ENCODE measurements around the gene FAM89B.
A peak's percentile ranks its signal among the peaks of the same experiment; 100 is the strongest.

Gene FAM89B

DNA sequence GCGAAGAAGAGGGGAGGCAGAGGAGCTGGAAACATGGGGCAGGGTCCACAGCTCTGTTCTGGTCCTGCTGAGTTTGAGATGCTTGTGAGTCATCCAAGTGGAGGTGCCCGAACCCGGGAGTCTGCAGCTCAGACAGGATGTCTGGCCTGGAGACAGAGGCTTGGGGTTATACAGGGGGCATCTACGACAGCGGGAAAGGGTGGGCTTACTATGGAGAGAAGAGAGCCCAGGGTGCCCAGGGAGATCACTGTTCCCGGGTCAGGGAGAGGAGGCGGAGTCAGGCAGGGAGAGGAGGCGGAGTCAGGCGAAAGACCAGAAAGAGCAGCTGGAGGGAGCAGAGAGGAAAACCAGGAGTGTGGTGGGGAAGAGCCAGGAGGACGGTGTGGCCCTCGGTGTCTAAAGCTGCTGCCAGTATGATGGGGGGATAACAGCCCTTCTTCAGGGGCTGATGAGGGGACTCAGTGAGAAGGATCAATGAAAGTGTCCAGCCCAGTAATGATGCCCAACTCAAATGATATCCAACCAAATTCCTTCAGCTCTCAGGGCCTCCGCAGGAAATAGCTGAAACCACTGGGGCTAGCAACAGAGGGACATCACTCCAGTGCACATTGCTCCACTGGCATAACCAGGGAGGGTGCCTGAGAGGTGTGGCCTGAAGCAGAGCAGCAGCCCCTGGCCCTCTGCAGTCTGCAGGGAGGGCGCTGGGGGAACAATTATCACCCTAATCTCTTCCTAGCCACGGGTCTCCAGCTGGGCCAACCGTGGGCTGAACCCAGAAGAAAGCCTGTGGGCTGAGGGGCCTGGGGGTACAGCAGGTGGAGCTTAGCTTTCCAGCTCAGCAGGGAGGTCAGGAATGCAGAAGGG lies 11.6 kb upstream of the FAM89B start:
- H2BK120ac ChIP-seq (ENCODE audit: insufficient read depth, low read length, poor library complexity): no peak overlapping the region
- DNase-seq: peak in 1 of 2 donors; percentile 28

GRCh38 chr11:65562020-65562419 lies 10.3 kb upstream of the FAM89B start:
- no peaks in the 10 kb centered on the region for H3K27me3 ChIP-seq (ENCODE audit: insufficient read depth, low read length)
- no peak overlapping the region for H3K18ac ChIP-seq (ENCODE audit: low read length)
- H3K14ac ChIP-seq (ENCODE audit: low read length): no peak overlapping the region
- H3K23ac ChIP-seq (ENCODE audit: low read length): no peak overlapping the region
- no peak overlapping the region for H3K4ac ChIP-seq (ENCODE audit: low read depth, low read length)
- peaks cover 6% of the 10 kb centered on the region for H3K79me2 ChIP-seq (ENCODE audit: control insufficient read depth, insufficient read depth, low read length, poor library complexity)
- no peak overlapping the region for H2AK5ac ChIP-seq (ENCODE audit: low read length)
- H2BK12ac ChIP-seq (ENCODE audit: low read length): no peak overlapping the region
- no peak overlapping the region for H3K9ac ChIP-seq (ENCODE audit: low read length)
- no peak overlapping the region for H4K12ac ChIP-seq (ENCODE audit: low read depth, low read length)
- no peak overlapping the region for H2AFZ ChIP-seq (ENCODE audit: insufficient read depth, low read length, poor library complexity)
- DNase-seq: no peak
- peaks cover 24 to 33% of the 10 kb centered on the region in 2 experiments for H3K4me1 ChIP-seq (ENCODE audit: control insufficient read depth in 1 of 2, insufficient read depth in 2 of 2, low read length in 2 of 2)
- H3K27ac ChIP-seq (ENCODE audit: low read depth, low read length): no peak overlapping the region
- no peak overlapping the region for H3K4me2 ChIP-seq (ENCODE audit: low read length)
- no peak overlapping the region for H4K8ac ChIP-seq (ENCODE audit: low read depth, low read length)
- WGBS (ENCODE audit: extremely low coverage, insufficient coverage, insufficient read length): no CpG with 5 or more reads among the region's 7 CpGs
- no peaks in the 10 kb centered on the region for H3K9me3 ChIP-seq (ENCODE audit: insufficient read depth, low read depth, low read length)
- H3K36me3 ChIP-seq (ENCODE audit: control insufficient read depth in 1 of 2, insufficient read depth in 2 of 2, low read length in 2 of 2): no peaks in the 10 kb centered on the region
- no peak overlapping the region for H4K91ac ChIP-seq (ENCODE audit: low read depth, low read length)
- H2BK120ac ChIP-seq (ENCODE audit: insufficient read depth, low read length, poor library complexity): no peak overlapping the region
- peaks cover 27% of the 10 kb centered on the region for H3K79me1 ChIP-seq (ENCODE audit: low read length)
- no peak overlapping the region for H2BK5ac ChIP-seq (ENCODE audit: low read depth, low read length, poor library complexity)
- H3K4me3 ChIP-seq (ENCODE audit: low read depth, low read length): no peak overlapping the region

More for the DNA sequence above, 11.6 kb upstream of the FAM89B start:
- Histone ChIP-seq H3K9me3 (ENCODE audit: insufficient read depth, low read depth, low read length) (no peaks in the 10 kb centered on the region), H4K91ac (ENCODE audit: low read depth, low read length) (peak overlapping the region; percentile 61), H3K79me1 (ENCODE audit: low read length) (peaks cover 27% of the 10 kb centered on the region), H4K12ac (ENCODE audit: low read depth, low read length) (no peak overlapping the region), H4K8ac (ENCODE audit: low read depth, low read length) (peak overlapping the region; percentile 1), H3K4ac (ENCODE audit: low read depth, low read length) (no peak overlapping the region), H3K9ac (ENCODE audit: low read length) (no peak overlapping the region), H2BK12ac (ENCODE audit: low read length) (peak overlapping the region; percentile 47), H3K14ac (ENCODE audit: low read length) (no peak overlapping the region), H3K4me2 (ENCODE audit: low read length) (peak overlapping the region; percentile 3), H3K23ac (ENCODE audit: low read length) (no peak overlapping the region), H3K36me3 (ENCODE audit: control insufficient read depth in 1 of 2, insufficient read depth in 2 of 2, low read length in 2 of 2) (no peaks in the 10 kb centered on the region), H3K27ac (ENCODE audit: low read depth, low read length) (peak overlapping the region; percentile 52), H2AK5ac (ENCODE audit: low read length) (peak overlapping the region; percentile 71), H2BK5ac (ENCODE audit: low read depth, low read length, poor library complexity) (no peak overlapping the region), H3K18ac (ENCODE audit: low read length) (peak overlapping the region; percentile 46), H2AFZ (ENCODE audit: insufficient read depth, low read length, poor library complexity) (no peak overlapping the region), H3K4me1 (ENCODE audit: control insufficient read depth in 1 of 2, insufficient read depth in 2 of 2, low read length in 2 of 2) (peaks cover 25 to 38% of the 10 kb centered on the region in 2 experiments), H3K4me3 (ENCODE audit: low read depth, low read length) (no peak overlapping the region), H3K79me2 (ENCODE audit: control insufficient read depth, insufficient read depth, low read length, poor library complexity) (peaks cover 6% of the 10 kb centered on the region), H3K27me3 (ENCODE audit: insufficient read depth, low read length) (no peaks in the 10 kb centered on the region)
- WGBS (ENCODE audit: extremely low coverage, insufficient coverage, insufficient read length): no CpG with 5 or more reads among the region's 15 CpGs

DNA sequence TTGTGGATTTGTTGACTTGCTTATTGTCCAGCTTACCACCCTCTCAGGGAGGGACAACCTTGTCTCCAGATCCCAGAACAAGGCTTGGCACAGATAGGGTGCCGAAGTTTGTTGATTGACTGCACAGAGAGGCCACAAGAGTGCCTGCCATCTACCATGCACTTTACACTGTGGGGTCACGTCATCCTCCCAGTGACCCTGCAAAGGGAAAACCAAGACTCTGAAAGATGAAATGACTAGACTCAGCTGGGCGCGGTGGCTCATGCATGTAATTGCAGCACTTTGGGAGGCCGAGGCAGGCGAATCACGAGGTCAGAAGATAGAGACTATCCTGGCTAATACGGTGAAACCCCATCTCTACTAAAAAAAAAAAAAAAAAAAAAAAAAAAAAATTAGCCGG lies 9.6 kb upstream of the FAM89B start:
- H3K4ac ChIP-seq (ENCODE audit: low read depth, low read length): no peak overlapping the region

GRCh38 chr11:65563601-65564000 lies 8.7 kb upstream of the FAM89B start:
- Histone ChIP-seq H2AFZ (ENCODE audit: insufficient read depth, low read length, poor library complexity) (no peak overlapping the region), H4K12ac (ENCODE audit: low read depth, low read length) (no peak overlapping the region), H2BK120ac (ENCODE audit: insufficient read depth, low read length, poor library complexity) (no peak overlapping the region), H2AK5ac (ENCODE audit: low read length) (no peak overlapping the region), H3K4me1 (ENCODE audit: control insufficient read depth in 1 of 2, insufficient read depth in 2 of 2, low read length in 2 of 2) (peaks cover 17 to 26% of the 10 kb centered on the region in 2 experiments), H3K23ac (ENCODE audit: low read length) (no peak overlapping the region), H3K9ac (ENCODE audit: low read length) (no peak overlapping the region), H3K79me2 (ENCODE audit: control insufficient read depth, insufficient read depth, low read length, poor library complexity) (peaks cover 2% of the 10 kb centered on the region), H3K14ac (ENCODE audit: low read length) (no peak overlapping the region), H4K8ac (ENCODE audit: low read depth, low read length) (no peak overlapping the region), H3K27ac (ENCODE audit: low read depth, low read length) (no peak overlapping the region), H3K36me3 (ENCODE audit: control insufficient read depth in 1 of 2, insufficient read depth in 2 of 2, low read length in 2 of 2) (no peaks in the 10 kb centered on the region), H2BK5ac (ENCODE audit: low read depth, low read length, poor library complexity) (no peak overlapping the region), H3K18ac (ENCODE audit: low read length) (no peak overlapping the region), H4K91ac (ENCODE audit: low read depth, low read length) (no peak overlapping the region), H3K9me3 (ENCODE audit: insufficient read depth, low read depth, low read length) (no peaks in the 10 kb centered on the region), H3K4me3 (ENCODE audit: low read depth, low read length) (no peak overlapping the region), H3K4ac (ENCODE audit: low read depth, low read length) (no peak overlapping the region), H3K27me3 (ENCODE audit: insufficient read depth, low read length) (no peaks in the 10 kb centered on the region), H3K4me2 (ENCODE audit: low read length) (no peak overlapping the region), H2BK12ac (ENCODE audit: low read length) (no peak overlapping the region), H3K79me1 (ENCODE audit: low read length) (peaks cover 18% of the 10 kb centered on the region)
- no CpG with 5 or more reads among the region's 4 CpGs for WGBS (ENCODE audit: extremely low coverage, insufficient coverage, insufficient read length)
- peak; percentile 91 to 93 for DNase-seq

More for the DNA sequence above, 9.6 kb upstream of the FAM89B start:
- Histone ChIP-seq H4K91ac (ENCODE audit: low read depth, low read length) (no peak overlapping the region), H2BK12ac (ENCODE audit: low read length) (no peak overlapping the region), H3K27me3 (ENCODE audit: insufficient read depth, low read length) (no peaks in the 10 kb centered on the region), H3K4me3 (ENCODE audit: low read depth, low read length) (no peak overlapping the region), H3K4me1 (ENCODE audit: control insufficient read depth in 1 of 2, insufficient read depth in 2 of 2, low read length in 2 of 2) (peaks cover 18 to 27% of the 10 kb centered on the region in 2 experiments), H3K79me2 (ENCODE audit: control insufficient read depth, insufficient read depth, low read length, poor library complexity) (peaks cover 6% of the 10 kb centered on the region), H4K12ac (ENCODE audit: low read depth, low read length) (no peak overlapping the region), H2BK120ac (ENCODE audit: insufficient read depth, low read length, poor library complexity) (no peak overlapping the region), H3K14ac (ENCODE audit: low read length) (no peak overlapping the region), H2BK5ac (ENCODE audit: low read depth, low read length, poor library complexity) (no peak overlapping the region), H3K23ac (ENCODE audit: low read length) (no peak overlapping the region), H2AK5ac (ENCODE audit: low read length) (no peak overlapping the region), H4K8ac (ENCODE audit: low read depth, low read length) (no peak overlapping the region), H2AFZ (ENCODE audit: insufficient read depth, low read length, poor library complexity) (no peak overlapping the region), H3K9ac (ENCODE audit: low read length) (no peak overlapping the region), H3K27ac (ENCODE audit: low read depth, low read length) (no peak overlapping the region), H3K36me3 (ENCODE audit: control insufficient read depth in 1 of 2, insufficient read depth in 2 of 2, low read length in 2 of 2) (no peaks in the 10 kb centered on the region), H3K9me3 (ENCODE audit: insufficient read depth, low read depth, low read length) (no peaks in the 10 kb centered on the region), H3K79me1 (ENCODE audit: low read length) (peaks cover 23% of the 10 kb centered on the region), H3K18ac (ENCODE audit: low read length) (no peak overlapping the region), H3K4me2 (ENCODE audit: low read length) (no peak overlapping the region)
- WGBS (ENCODE audit: extremely low coverage, insufficient coverage, insufficient read length): no CpG with 5 or more reads among the region's 9 CpGs
- peak in 1 of 2 donors; percentile 31 for DNase-seq

All from trophoblast cell (in vitro differentiated cells and primary cell).